ENCODE results near the gene FOXL1.

DNA sequence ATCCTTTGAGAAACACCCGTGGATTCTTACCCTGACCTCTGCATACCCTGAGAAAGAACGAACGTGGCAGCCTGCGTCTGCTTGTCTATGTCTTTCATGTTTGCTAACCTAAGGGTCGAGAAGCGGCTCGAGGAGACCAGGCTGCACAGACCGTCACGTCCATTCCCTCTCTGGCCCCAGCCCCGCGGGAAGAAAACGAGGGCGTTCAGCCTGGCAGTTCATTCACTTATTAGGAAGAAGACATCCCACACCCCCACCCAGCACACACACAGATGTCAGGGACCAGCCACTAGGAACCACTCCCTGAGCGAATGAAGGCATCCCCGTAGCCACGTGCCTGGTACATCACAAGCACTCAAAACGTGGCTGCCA is 22.7 kb upstream of the FOXL1 start:
- no peak for TF ChIP-seq YY1 (IDR thresholded peaks at IDR 0.05; ENCODE audit: insufficient read depth, insufficient read length)
- no peak for TF ChIP-seq ZNF274 (IDR thresholded peaks at IDR 0.05; ENCODE audit: low read depth, low read length)
- no peak for TF ChIP-seq SUZ12 (IDR thresholded peaks at IDR 0.05; ENCODE audit: extremely low read depth, insufficient read depth, insufficient read length)

Data from NT2/D1 (cell line).